H9 (cell line): ENCODE results near the gene PTGS1. TPM values are rescaled to one million over a fixed set of nuclear protein-coding genes. Genes with fewer than 3 reads are reported as not detected.

Experiments
- DNase-seq: peaks from one replicate; pipeline ENCODE4 v3.0.0-alpha.2; 2017
- H2AFZ ChIP-seq: one replicate; pipeline ENCODE4 v1.6.1; 2013; ENCODE audit warnings: mild to moderate bottlenecking, low read length, control low read depth, moderate library complexity
- H2AK5ac ChIP-seq: 2 replicates; pipeline ENCODE4 v1.6.1; 2013; ENCODE audit warnings: low read length, control low read depth, mixed read lengths; ENCODE audit not compliant: insufficient read length
- H2BK120ac ChIP-seq: one replicate; pipeline ENCODE4 v1.6.1; 2013; ENCODE audit warnings: low read depth, mild to moderate bottlenecking, low read length, control low read depth, inconsistent platforms; ENCODE audit not compliant: poor library complexity, severe bottlenecking
- H2BK12ac ChIP-seq: 2 replicates; pipeline ENCODE4 v1.6.1; 2013; ENCODE audit warnings: low read length, control low read depth, mixed read lengths, low read depth; ENCODE audit not compliant: insufficient read length
- H2BK15ac ChIP-seq: 2 replicates; pipeline ENCODE4 v1.6.1; 2013; ENCODE audit warnings: low read depth, low read length, control low read depth
- H2BK20ac ChIP-seq: one replicate; pipeline ENCODE4 v1.6.1; 2013; ENCODE audit warnings: low read depth, mild to moderate bottlenecking, low read length, control low read depth, inconsistent platforms; ENCODE audit not compliant: poor library complexity, severe bottlenecking
- H2BK5ac ChIP-seq: 2 replicates; pipeline ENCODE4 v1.6.1; 2013; ENCODE audit warnings: low read length, control low read depth, mixed read lengths; ENCODE audit not compliant: insufficient read length
- H3K14ac ChIP-seq: 2 replicates; pipeline ENCODE4 v1.6.1; 2013; ENCODE audit warnings: low read length, control low read depth; ENCODE audit not compliant: insufficient read depth
- H3K18ac ChIP-seq: 2 replicates; pipeline ENCODE4 v1.6.1; 2013; ENCODE audit warnings: low read depth, mild to moderate bottlenecking, mixed read lengths, low read length, control low read depth; ENCODE audit not compliant: insufficient read length
- H3K23ac ChIP-seq: 2 replicates; pipeline ENCODE4 v1.6.1; 2013; ENCODE audit warnings: low read length, control low read depth, mixed read lengths, low read depth; ENCODE audit not compliant: insufficient read length
- H3K23me2 ChIP-seq: 2 replicates; pipeline ENCODE4 v1.6.1; 2013; ENCODE audit warnings: low read depth, mild to moderate bottlenecking, mixed read lengths, low read length, control low read depth; ENCODE audit not compliant: insufficient read length, poor library complexity, severe bottlenecking
- H3K27ac ChIP-seq: 2 replicates; pipeline ENCODE4 v1.5.1; 2013; ENCODE audit warnings: low read length, control low read depth, mixed read lengths, low read depth; ENCODE audit not compliant: insufficient read length
- H3K27me3 ChIP-seq: 2 replicates; pipeline ENCODE4 v1.6.1; 2013; ENCODE audit warnings: low read length, control low read depth, inconsistent platforms; ENCODE audit not compliant: insufficient read depth
- H3K4ac ChIP-seq: 2 replicates; pipeline ENCODE4 v1.6.1; 2013; ENCODE audit warnings: low read depth, mild to moderate bottlenecking, control low read depth, inconsistent platforms, low read length, moderate library complexity
- H3K4me1 ChIP-seq: 2 replicates; pipeline ENCODE4 v1.6.1; 2013; ENCODE audit warnings: low read length, control low read depth, inconsistent platforms; ENCODE audit not compliant: insufficient read depth
- H3K4me2 ChIP-seq: 2 replicates; pipeline ENCODE4 v1.6.1; 2013; ENCODE audit warnings: low read length, control low read depth, mixed read lengths; ENCODE audit not compliant: insufficient read length, insufficient read depth
- H3K56ac ChIP-seq: 2 replicates; pipeline ENCODE4 v1.6.1; 2013; ENCODE audit warnings: low read depth, mild to moderate bottlenecking, mixed read lengths, low read length, control low read depth; ENCODE audit not compliant: insufficient read length
- H3K79me1 ChIP-seq: 2 replicates; pipeline ENCODE4 v1.6.1; 2013; ENCODE audit warnings: low read depth, mild to moderate bottlenecking, moderate library complexity, low read length, control low read depth, inconsistent platforms; ENCODE audit not compliant: insufficient read depth, poor library complexity, severe bottlenecking
- H3K79me2 ChIP-seq: 2 replicates; pipeline ENCODE4 v1.6.1; 2013; ENCODE audit warnings: low read length, control low read depth, inconsistent platforms; ENCODE audit not compliant: insufficient read depth
- H3K9ac ChIP-seq: 2 replicates; pipeline ENCODE4 v1.6.1; 2013; ENCODE audit warnings: low read length, control low read depth, mixed read lengths; ENCODE audit not compliant: insufficient read length; ENCODE audit errors: extremely low read depth
- H3K9me3 ChIP-seq: one replicate; pipeline ENCODE4 v1.6.1; 2013; ENCODE audit warnings: low read depth, low read length, inconsistent platforms; ENCODE audit not compliant: control insufficient read depth
- H3T11ph ChIP-seq: one replicate; pipeline ENCODE4 v1.6.1; 2013; ENCODE audit warnings: mild to moderate bottlenecking, low read length, control low read depth, inconsistent platforms
- H4K20me1 ChIP-seq: one replicate; pipeline ENCODE4 v1.6.1; 2013; ENCODE audit not compliant: control insufficient read depth, insufficient read length, insufficient read depth
- H4K5ac ChIP-seq: 2 replicates; pipeline ENCODE4 v1.6.1; 2013; ENCODE audit warnings: low read depth, mild to moderate bottlenecking, mixed read lengths, low read length, control low read depth; ENCODE audit not compliant: insufficient read length
- H4K8ac ChIP-seq: replicated peaks from 2 replicates; pipeline ENCODE4 v1.6.1; 2013; ENCODE audit warnings: low read length, control low read depth, mixed read lengths, low read depth; ENCODE audit not compliant: insufficient read length
- H4K91ac ChIP-seq: 2 replicates; pipeline ENCODE4 v1.6.1; 2013; ENCODE audit warnings: low read depth, mild to moderate bottlenecking, moderate library complexity, mixed read lengths, low read length, control low read depth; ENCODE audit not compliant: insufficient read length
- H3K27ac Mint-ChIP-seq, 3 experiments: 2 replicates in 2 of 3; 3 replicates in 1 of 3; pipeline ENCODE4 v1.8.0; 2020 to 2021; ENCODE audit warnings: mixed read lengths in 3 of 3, mild to moderate bottlenecking in 1 of 3, moderate library complexity in 1 of 3
- H3K27me3 Mint-ChIP-seq: 2 replicates; pipeline ENCODE4 v1.8.0; 2021; ENCODE audit warnings: low read depth, mild to moderate bottlenecking, moderate library complexity, mixed read lengths
- H3K36me3 Mint-ChIP-seq, 3 experiments: 2 replicates in 2 of 3; 3 replicates in 1 of 3; pipeline ENCODE4 v1.8.0; 2020 to 2021; ENCODE audit warnings: low read depth in 3 of 3, mixed read lengths in 3 of 3; ENCODE audit not compliant: insufficient read depth in 1 of 3
- H3K4me1 Mint-ChIP-seq, 2 experiments: 2 replicates each; pipeline ENCODE4 v1.8.0; 2020; ENCODE audit warnings: mixed read lengths in 2 of 2
- H3K4me3 Mint-ChIP-seq, 2 experiments: 2 replicates in 1 of 2; 3 replicates in 1 of 2; pipeline ENCODE4 v1.8.0; 2020 to 2021; ENCODE audit warnings: mild to moderate bottlenecking in 2 of 2, mixed read lengths in 2 of 2, moderate library complexity in 1 of 2
- H3K9me3 Mint-ChIP-seq, 2 experiments: 2 replicates in 1 of 2; 3 replicates in 1 of 2; pipeline ENCODE4 v1.8.0; 2020; ENCODE audit warnings: mild to moderate bottlenecking in 2 of 2, mixed read lengths in 2 of 2, moderate library complexity in 1 of 2
- CTCF ChIP-seq: fragments of 200-600 bp; sonication (generic); conservative IDR thresholded peaks from 3 replicates; pipeline ENCODE4 v1.8.0; 2021; ENCODE audit warnings: antibody characterized with exemption, mild to moderate bottlenecking
- WGBS: extraction: QIAGEN DNeasy Blood & Tissue Kit; methylation state at CpG from one replicate; pipeline ENCODE4 v1.1.7; 2013; ENCODE audit warnings: missing lambda C conversion rate, low lambda C conversion rate, mixed read lengths; ENCODE audit not compliant: insufficient read length; ENCODE audit errors: extremely low coverage; 5-methylcytosine and 5-hydroxymethylcytosine counted together
- total RNA-seq: library from RNA; stranded (reverse); gene quantifications from 2 replicates; pipeline ENCODE4 v1.2.1, GENCODE V29; 2021

The PTGS1 gene
- total RNA-seq, 1 experiment from 2014 or later = 1.3 TPM

GRCh38 chr9:122346478-122347347 lies 24.1 kb upstream of the PTGS1 start:
- Mint-ChIP-seq H3K27me3 (peaks cover 34% of the 10 kb centered on the region), H3K4me1 (peaks cover 22 to 25% of the 10 kb centered on the region in 2 experiments), H3K9me3 (no peaks in the 10 kb centered on the region), H3K27ac (no peak overlapping the region), H3K4me3 (peak overlapping the region; percentile 81 to 91), H3K36me3 (no peaks in the 10 kb centered on the region)
- WGBS = no CpG with 5 or more reads among the region's 90 CpGs
- H3K4me1 ChIP-seq = peaks cover 7% of the 10 kb centered on the region; the same call in 1 of the 2 replicates
- no peaks in the 10 kb centered on the region for H3K79me1 ChIP-seq
- no peak overlapping the region for H2BK12ac ChIP-seq
- H3K9ac ChIP-seq = peak overlapping the region; percentile 25
- peak overlapping the region; percentile 90 for H3K14ac ChIP-seq
- H3K27ac ChIP-seq = no peak overlapping the region
- H3K4ac ChIP-seq = no peak overlapping the region
- peak overlapping the region; percentile 80 for H2AFZ ChIP-seq
- no peak overlapping the region for H4K91ac ChIP-seq
- peaks cover 6% of the 10 kb centered on the region; the same call in 1 of the 2 replicates for H3K27me3 ChIP-seq
- no peak overlapping the region for H4K8ac ChIP-seq
- H4K5ac ChIP-seq = no peak overlapping the region
- H3T11ph ChIP-seq = no peak overlapping the region
- no peak overlapping the region for H2BK5ac ChIP-seq
- H2BK15ac ChIP-seq = no peak overlapping the region
- TF ChIP-seq CTCF = no peak
- peak; percentile 65 for DNase-seq
- H3K4me2 ChIP-seq = peak overlapping the region; percentile 68
- no peaks in the 10 kb centered on the region for H3K79me2 ChIP-seq
- H4K20me1 ChIP-seq = no peaks in the 10 kb centered on the region
- H3K56ac ChIP-seq = no peak overlapping the region
- no peak overlapping the region for H2BK20ac ChIP-seq
- H2BK120ac ChIP-seq = no peak overlapping the region
- H3K18ac ChIP-seq = peak overlapping the region; percentile 79
- H2AK5ac ChIP-seq = no peak overlapping the region
- peaks cover 13% of the 10 kb centered on the region for H3K23me2 ChIP-seq
- H3K9me3 ChIP-seq = no peaks in the 10 kb centered on the region
- no peak overlapping the region for H3K23ac ChIP-seq
